Kidney (tissue), 14 donors: Measurements from ENCODE around the gene CFAP65. TPM values are rescaled to one million over a fixed set of nuclear protein-coding genes. Genes with fewer than 3 reads are reported as not detected.
A peak's percentile ranks its signal among the peaks of the same experiment; 100 is the strongest.

ENCODE experiments used
- DNase-seq, 5 donors: peaks; one replicate each; pipeline ENCODE4 v3.0.0-alpha.2; 2013 to 2020
- FAIRE-seq: peaks from 2 replicates; lab custom pipeline; 2012; peaks lifted over from hg19 to GRCh38; lab: Jason Lieb, UNC
- H3K27ac ChIP-seq, 2 donors: one replicate each; pipeline ENCODE4 v1.7.0; 2013; ENCODE audit warnings: low read depth in 2 of 2, low read length in 2 of 2, inconsistent platforms in 1 of 2
- H3K27me3 ChIP-seq: one replicate; pipeline ENCODE4 v1.7.1; 2013; ENCODE audit warnings: low read length, inconsistent platforms; ENCODE audit not compliant: control insufficient read depth, insufficient read depth
- H3K36me3 ChIP-seq, 3 donors: one replicate each; pipeline versions ENCODE4 v1.7.0 to v1.7.1; 2013; ENCODE audit warnings: low read length in 3 of 3, control low read depth in 1 of 3, inconsistent platforms in 1 of 3; ENCODE audit not compliant: insufficient read depth in 3 of 3, control insufficient read depth in 2 of 3
- H3K4me1 ChIP-seq, 3 donors: one replicate each; pipeline versions ENCODE4 v1.7.0 to v1.7.1; 2013; ENCODE audit warnings: low read length in 3 of 3, inconsistent platforms in 1 of 3, low read depth in 1 of 3; ENCODE audit not compliant: control insufficient read depth in 2 of 3, insufficient read depth in 2 of 3
- H3K4me3 ChIP-seq, 3 donors: one replicate each; pipeline versions ENCODE4 v1.7.0 to v1.8.1; 2013; ENCODE audit warnings: low read length in 3 of 3, control low read depth in 1 of 3, inconsistent platforms in 1 of 3
- H3K9ac ChIP-seq, 3 donors: one replicate each; pipeline versions ENCODE4 v1.7.0 to v1.7.1; 2013; ENCODE audit warnings: low read length in 3 of 3, control low read depth in 1 of 3, inconsistent platforms in 1 of 3
- H3K9me3 ChIP-seq, 3 donors: one replicate each; pipeline versions ENCODE4 v1.7.0 to v1.7.1; 2013; ENCODE audit warnings: low read length in 3 of 3, control low read depth in 1 of 3, inconsistent platforms in 1 of 3; ENCODE audit not compliant: control insufficient read depth in 2 of 3, insufficient read depth in 1 of 3
- intact Hi-C: fragments of 100-400 bp; cut with DNase I; formaldehyde crosslinking; loops from one replicate; pipeline ENCODE4 v1.11.1; 2022
- polyA plus RNA-seq: library from polyadenylated mRNA; stranded (reverse); fragments of 350-450 nt; fragmentation: Illumina TruSeq; extraction: RNeasy Lipid Tissue Mini Kit (QIAGEN cat#74804); gene quantifications from one replicate; pipeline ENCODE4 v1.2.3, GENCODE V29; 2014; ENCODE audit warnings: low read depth, low replicate concordance; ENCODE audit not compliant: insufficient read depth
- total RNA-seq: library from RNA; stranded (reverse); fragmentation: NEBNext Ultra II Directional; extraction: Animal tissue kit (Norgen Biotek cat#: 25700); gene quantifications from one replicate; pipeline ENCODE4 v1.2.1, GENCODE V29; 2021
- TF ChIP-seq, protein P1 (sequence below): IDR thresholded peaks from 3 replicates; pipeline ENCODE4 v1.5.1; 2012; ENCODE audit warnings: mild to moderate bottlenecking, moderate library complexity, borderline replicate concordance; ENCODE audit not compliant: insufficient read depth; ENCODE audit errors: extremely low read depth
- donor health status: control.
- donor health status: control.
- donor health status: control.
- donor health status: control.
- donor health status: control.
- donor health status: DM: yes; HTN: yes; CAD: no.
- donor health status: Normal renal cell carcinoma (clear cell type).

Gene CFAP65
- total and polyA plus RNA-seq, 2 donors from 2014 or later, result 0.73 to 2.0 TPM

DNA sequence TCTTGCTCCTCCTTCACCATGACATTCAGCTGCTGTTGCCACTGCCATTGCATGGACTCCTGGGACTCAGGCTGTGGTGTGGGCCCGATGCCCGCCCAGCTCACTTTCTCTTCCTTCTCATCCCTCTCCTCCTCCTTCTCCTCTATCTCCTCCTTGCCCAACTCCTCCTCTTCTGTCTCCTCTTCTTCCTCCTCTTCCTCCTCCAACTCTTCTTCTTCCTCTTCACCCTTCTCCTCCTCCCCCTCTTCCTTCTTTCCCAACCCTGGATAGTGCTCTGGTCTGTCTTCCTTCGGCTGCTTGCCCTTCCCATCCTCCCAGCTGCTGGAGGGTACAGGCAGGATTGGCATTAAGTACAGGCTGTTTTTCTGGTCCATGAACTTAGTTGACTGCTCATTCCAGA lies 37.3 kb downstream of the CFAP65 start:
- intact Hi-C loops, result no loop called here
- TF ChIP-seq, protein P1, sequence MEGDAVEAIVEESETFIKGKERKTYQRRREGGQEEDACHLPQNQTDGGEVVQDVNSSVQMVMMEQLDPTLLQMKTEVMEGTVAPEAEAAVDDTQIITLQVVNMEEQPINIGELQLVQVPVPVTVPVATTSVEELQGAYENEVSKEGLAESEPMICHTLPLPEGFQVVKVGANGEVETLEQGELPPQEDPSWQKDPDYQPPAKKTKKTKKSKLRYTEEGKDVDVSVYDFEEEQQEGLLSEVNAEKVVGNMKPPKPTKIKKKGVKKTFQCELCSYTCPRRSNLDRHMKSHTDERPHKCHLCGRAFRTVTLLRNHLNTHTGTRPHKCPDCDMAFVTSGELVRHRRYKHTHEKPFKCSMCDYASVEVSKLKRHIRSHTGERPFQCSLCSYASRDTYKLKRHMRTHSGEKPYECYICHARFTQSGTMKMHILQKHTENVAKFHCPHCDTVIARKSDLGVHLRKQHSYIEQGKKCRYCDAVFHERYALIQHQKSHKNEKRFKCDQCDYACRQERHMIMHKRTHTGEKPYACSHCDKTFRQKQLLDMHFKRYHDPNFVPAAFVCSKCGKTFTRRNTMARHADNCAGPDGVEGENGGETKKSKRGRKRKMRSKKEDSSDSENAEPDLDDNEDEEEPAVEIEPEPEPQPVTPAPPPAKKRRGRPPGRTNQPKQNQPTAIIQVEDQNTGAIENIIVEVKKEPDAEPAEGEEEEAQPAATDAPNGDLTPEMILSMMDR, result no peak
- Histone ChIP-seq H3K27me3 (peaks cover 27% of the 10 kb centered on the region), H3K36me3 (no peaks in the 10 kb centered on the region), H3K4me1 (peaks cover 0 to 14% (median 0%) of the 10 kb centered on the region in 3 donors), H3K4me3 (no peak overlapping the region), H3K9me3 (no peaks in the 10 kb centered on the region), H3K27ac (no peak overlapping the region), H3K9ac (no peak overlapping the region)
- FAIRE-seq (no peak), DNase-seq (no peak)

DNA sequence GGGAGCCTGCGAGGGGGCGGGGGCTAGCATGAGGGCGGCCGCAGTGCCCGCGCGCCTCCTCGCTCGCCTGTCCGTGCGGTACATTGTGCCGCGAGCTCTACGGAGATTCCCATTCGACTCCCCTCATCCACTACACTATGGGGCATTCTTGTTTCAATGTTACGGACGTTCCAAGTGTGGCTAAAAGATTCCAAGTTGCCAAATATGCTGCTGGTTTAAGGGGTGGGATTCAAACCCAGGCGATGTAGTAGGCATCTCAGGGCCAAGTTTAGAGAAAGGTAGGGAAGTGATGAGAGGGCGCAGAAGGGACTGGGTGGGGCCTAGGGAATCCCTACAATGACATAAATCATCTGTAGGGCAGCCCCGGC lies 38.1 kb downstream of the CFAP65 start:
- no peak overlapping the region for H3K9ac ChIP-seq
- DNase-seq, result no peak
- TF ChIP-seq, protein P1, result no peak
- intact Hi-C loops, result no loop called here
- no peak overlapping the region for H3K27ac ChIP-seq
- H3K4me1 ChIP-seq, result peaks cover 0 to 14% (median 0%) of the 10 kb centered on the region in 3 donors
- H3K36me3 ChIP-seq, result no peaks in the 10 kb centered on the region
- H3K9me3 ChIP-seq, result no peaks in the 10 kb centered on the region
- FAIRE-seq, result no peak
- no peak overlapping the region for H3K4me3 ChIP-seq
- H3K27me3 ChIP-seq, result peaks cover 28% of the 10 kb centered on the region

DNA sequence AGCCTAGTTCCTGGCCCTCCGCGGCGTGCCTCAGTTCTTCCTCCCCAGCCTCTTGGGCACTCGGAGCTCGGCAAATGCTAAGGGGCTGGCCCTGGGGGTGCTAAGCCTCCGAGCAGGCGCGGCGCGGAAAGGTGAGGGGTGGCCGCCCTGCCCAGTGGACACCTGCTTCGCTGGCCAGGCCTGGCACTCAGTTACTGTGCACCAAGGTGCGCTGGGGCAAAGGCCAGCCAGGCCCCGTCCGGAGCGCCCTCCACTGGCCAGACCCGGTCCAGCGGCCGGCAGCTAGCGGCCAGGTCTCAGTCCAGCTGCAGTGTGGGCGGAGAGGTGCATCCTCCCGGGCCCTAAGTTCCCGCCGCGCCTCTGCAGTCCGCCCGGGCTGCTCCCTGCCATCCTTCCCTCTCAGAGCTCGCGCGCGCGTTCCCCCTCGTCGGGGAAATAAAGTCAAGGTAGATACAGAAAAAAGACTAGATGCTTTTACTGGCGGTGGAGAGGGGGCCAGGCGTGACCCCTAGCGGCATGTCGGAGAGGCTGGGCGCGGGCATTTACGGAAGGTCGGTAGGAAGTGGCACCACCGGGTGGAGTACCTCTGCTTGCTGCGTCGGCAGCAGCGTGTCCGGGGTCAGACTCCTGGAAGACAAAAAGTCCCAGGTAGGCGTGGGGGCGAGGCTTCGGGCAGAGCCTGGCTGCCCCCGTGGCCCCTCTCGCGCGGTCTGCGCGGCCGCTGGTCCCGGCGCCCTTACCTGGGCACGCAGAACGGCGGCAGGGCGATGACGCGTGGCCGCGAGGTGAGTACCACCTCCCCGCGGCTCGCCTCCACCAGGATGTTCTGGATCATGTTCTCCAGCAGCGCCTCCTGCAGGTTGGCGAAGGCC lies 38.7 kb downstream of the CFAP65 start:
- Histone ChIP-seq H3K27me3 (peaks cover 29% of the 10 kb centered on the region), H3K4me1 (peaks cover 0 to 14% (median 0%) of the 10 kb centered on the region in 3 donors), H3K36me3 (no peaks in the 10 kb centered on the region), H3K27ac (no peak overlapping the region), H3K9ac (no peak overlapping the region), H3K9me3 (no peaks in the 10 kb centered on the region), H3K4me3 (no peak overlapping the region)
- FAIRE-seq, result no peak
- TF ChIP-seq, protein P1, result peak; percentile 40
- peak; percentile 59 to 82 (median 71) for DNase-seq
- intact Hi-C loops, result no loop called here
